IgD-negative memory B cell (primary cell): ENCODE results near the gene CD4. TPM values are rescaled to one million over a fixed set of nuclear protein-coding genes. Genes with fewer than 3 reads are reported as not detected.

Experiments
- H3K27ac Mint-ChIP-seq, 3 donors: one replicate each; pipeline ENCODE4 v1.8.0; 2020 to 2022; ENCODE audit warnings: mild to moderate bottlenecking in 3 of 3, mixed read lengths in 3 of 3, moderate library complexity in 1 of 3
- H3K27me3 Mint-ChIP-seq: one replicate; pipeline ENCODE4 v1.8.0; 2021; ENCODE audit warnings: mixed read lengths
- H3K36me3 Mint-ChIP-seq: one replicate; pipeline ENCODE4 v1.8.0; 2020; ENCODE audit warnings: mild to moderate bottlenecking, mixed read lengths
- H3K4me1 Mint-ChIP-seq, 3 donors: one replicate each; pipeline ENCODE4 v1.8.0; 2020 to 2022; ENCODE audit warnings: mixed read lengths in 3 of 3, mild to moderate bottlenecking in 1 of 3
- H3K4me3 Mint-ChIP-seq, 4 donors: one replicate each; pipeline ENCODE4 v1.8.0; 2020 to 2022; ENCODE audit warnings: mild to moderate bottlenecking in 4 of 4, mixed read lengths in 4 of 4, moderate library complexity in 3 of 4
- H3K9me3 Mint-ChIP-seq, 3 donors: one replicate each; pipeline ENCODE4 v1.8.0; 2020 to 2021; ENCODE audit warnings: mixed read lengths in 3 of 3, mild to moderate bottlenecking in 1 of 3
- polyA plus RNA-seq: library from polyadenylated mRNA; unstranded; fragments of 300-500 nt; fragmentation: Illumina TruSeq; gene quantifications from one replicate; pipeline ENCODE4 v1.2.3, GENCODE V29; 2021

The CD4 gene
- polyA plus RNA-seq, 1 donor from 2014 or later, result 6.6 TPM

DNA sequence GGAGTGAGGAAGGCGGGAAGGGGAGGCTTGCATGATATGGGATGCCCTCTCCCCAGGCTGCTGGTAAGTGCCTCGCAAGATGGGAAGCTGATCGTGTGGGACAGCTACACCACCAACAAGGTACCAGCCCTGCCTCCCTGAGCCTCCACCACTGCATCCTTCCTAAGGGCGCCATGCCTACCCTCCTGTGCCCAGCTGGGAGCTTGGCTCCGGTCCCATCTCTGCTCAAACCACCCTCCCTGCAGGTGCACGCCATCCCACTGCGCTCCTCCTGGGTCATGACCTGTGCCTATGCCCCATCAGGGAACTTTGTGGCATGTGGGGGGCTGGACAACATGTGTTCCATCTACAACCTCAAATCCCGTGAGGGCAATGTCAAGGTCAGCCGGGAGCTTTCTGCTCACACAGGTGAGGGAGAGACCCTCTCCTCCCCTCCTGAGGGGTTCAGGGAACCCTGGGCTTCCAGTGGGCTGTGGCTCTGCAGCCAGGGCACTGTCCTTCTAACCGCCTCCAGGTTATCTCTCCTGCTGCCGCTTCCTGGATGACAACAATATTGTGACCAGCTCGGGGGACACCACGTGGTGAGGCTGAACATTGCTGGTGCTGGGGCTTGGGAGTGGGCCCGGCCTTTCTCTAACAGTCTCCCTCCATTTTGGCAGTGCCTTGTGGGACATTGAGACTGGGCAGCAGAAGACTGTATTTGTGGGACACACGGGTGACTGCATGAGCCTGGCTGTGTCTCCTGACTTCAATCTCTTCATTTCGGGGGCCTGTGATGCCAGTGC, 54.0 kb downstream of the CD4 start:
- Mint-ChIP-seq H3K36me3 (no peaks in the 10 kb centered on the region), H3K27me3 (no peaks in the 10 kb centered on the region), H3K27ac (no peak overlapping the region), H3K4me3 (no peak overlapping the region), H3K9me3 (no peaks in the 10 kb centered on the region), H3K4me1 (peaks cover 10 to 12% (median 12%) of the 10 kb centered on the region in 3 donors)

DNA sequence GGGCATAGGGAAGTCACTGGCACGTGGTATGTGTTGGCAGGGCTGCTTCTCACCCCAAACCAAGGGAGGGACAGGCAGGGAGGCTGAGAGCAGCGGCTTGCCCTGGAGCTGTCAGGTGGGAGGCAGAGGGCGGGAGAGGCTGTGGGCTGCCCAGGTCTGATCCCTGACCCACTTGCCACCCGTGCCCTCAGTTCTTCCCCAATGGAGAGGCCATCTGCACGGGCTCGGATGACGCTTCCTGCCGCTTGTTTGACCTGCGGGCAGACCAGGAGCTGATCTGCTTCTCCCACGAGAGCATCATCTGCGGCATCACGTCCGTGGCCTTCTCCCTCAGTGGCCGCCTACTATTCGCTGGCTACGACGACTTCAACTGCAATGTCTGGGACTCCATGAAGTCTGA, 56.1 kb downstream of the CD4 start:
- H3K27me3 Mint-ChIP-seq, result no peaks in the 10 kb centered on the region
- H3K4me3 Mint-ChIP-seq, result no peak overlapping the region
- H3K9me3 Mint-ChIP-seq, result no peaks in the 10 kb centered on the region
- H3K36me3 Mint-ChIP-seq, result no peaks in the 10 kb centered on the region
- peaks cover 0 to 7% (median 4%) of the 10 kb centered on the region in 3 donors for H3K4me1 Mint-ChIP-seq
- H3K27ac Mint-ChIP-seq, result peak overlapping the region in 1 of 3 donors; percentile 62

DNA sequence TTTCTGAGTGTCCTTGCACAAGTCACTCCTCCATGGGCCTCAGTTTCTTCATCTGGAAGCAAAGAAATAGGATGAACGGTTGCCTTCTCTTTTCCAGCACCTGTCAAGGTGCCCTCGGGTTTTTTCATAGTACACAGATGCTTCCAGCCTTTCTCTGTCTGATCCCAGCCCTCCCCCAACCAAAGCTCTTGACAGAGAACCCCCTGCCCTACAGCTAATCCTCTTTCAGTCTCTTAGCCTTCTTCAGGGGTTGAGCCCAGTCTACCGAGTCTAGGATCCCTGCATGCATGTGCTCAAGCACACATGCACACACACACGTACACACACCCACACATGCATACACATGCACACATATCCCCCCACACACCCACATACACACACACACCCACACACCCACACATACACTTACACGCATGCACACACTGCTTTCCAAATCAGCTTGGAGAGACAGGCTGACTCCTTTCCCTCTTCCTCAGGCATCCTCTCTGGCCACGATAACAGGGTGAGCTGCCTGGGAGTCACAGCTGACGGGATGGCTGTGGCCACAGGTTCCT, 57.1 kb downstream of the CD4 start:
- H3K36me3 Mint-ChIP-seq, result no peaks in the 10 kb centered on the region
- no peaks in the 10 kb centered on the region for H3K27me3 Mint-ChIP-seq
- no peak overlapping the region for H3K4me3 Mint-ChIP-seq
- peaks cover 4 to 12% (median 8%) of the 10 kb centered on the region in 3 donors for H3K4me1 Mint-ChIP-seq
- H3K9me3 Mint-ChIP-seq, result no peaks in the 10 kb centered on the region
- no peak overlapping the region for H3K27ac Mint-ChIP-seq

DNA sequence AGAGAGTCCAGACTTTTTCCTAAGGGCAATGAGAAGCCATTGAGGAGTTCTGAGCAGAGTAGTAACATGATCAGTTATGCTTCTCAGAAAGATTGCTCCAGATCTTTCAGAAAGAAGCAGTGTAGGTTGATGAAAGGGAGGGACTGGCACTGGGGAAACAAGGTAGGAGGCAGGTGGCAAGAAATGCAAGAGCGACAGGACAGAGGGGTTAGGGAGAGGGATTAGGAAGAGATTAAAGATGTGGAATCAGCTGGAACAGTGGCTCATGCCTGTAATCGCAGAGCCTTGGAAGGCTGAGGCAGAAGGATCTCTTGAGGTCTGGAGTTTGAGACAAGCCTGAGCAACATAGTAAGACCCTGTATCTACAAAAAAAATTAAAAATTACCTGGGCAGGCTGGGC, 58.3 kb downstream of the CD4 start:
- Mint-ChIP-seq H3K27ac (no peak overlapping the region), H3K4me3 (peak overlapping the region in 1 of 4 donors; percentile 8), H3K36me3 (no peaks in the 10 kb centered on the region), H3K27me3 (no peaks in the 10 kb centered on the region), H3K9me3 (no peaks in the 10 kb centered on the region), H3K4me1 (peaks cover 4 to 12% (median 10%) of the 10 kb centered on the region in 3 donors)

DNA sequence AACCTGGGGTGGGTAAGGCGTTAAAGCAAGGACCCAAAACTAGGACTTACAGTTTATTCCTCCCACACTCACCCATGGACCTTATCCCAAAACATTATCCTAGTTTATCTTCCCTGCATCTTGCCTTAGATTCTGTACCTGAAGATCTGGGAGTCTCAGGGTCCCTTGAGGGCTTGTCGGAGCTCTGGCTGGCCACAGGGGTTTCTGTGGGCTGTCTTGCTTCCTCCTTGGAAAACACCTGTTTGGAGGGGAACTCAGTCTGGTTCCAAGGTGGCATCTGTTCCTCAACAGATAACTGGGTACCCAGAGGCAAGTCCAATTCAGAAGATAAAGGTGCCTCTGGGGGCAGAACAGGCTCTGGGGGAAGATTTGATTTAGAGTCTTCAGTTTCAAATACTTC, 60.1 kb downstream of the CD4 start:
- no peaks in the 10 kb centered on the region for H3K27me3 Mint-ChIP-seq
- peak overlapping the region in 1 of 4 donors; percentile 42 for H3K4me3 Mint-ChIP-seq
- H3K4me1 Mint-ChIP-seq, result peaks cover 9 to 21% (median 10%) of the 10 kb centered on the region in 3 donors
- H3K9me3 Mint-ChIP-seq, result no peaks in the 10 kb centered on the region
- H3K36me3 Mint-ChIP-seq, result no peaks in the 10 kb centered on the region
- H3K27ac Mint-ChIP-seq, result no peak overlapping the region

DNA sequence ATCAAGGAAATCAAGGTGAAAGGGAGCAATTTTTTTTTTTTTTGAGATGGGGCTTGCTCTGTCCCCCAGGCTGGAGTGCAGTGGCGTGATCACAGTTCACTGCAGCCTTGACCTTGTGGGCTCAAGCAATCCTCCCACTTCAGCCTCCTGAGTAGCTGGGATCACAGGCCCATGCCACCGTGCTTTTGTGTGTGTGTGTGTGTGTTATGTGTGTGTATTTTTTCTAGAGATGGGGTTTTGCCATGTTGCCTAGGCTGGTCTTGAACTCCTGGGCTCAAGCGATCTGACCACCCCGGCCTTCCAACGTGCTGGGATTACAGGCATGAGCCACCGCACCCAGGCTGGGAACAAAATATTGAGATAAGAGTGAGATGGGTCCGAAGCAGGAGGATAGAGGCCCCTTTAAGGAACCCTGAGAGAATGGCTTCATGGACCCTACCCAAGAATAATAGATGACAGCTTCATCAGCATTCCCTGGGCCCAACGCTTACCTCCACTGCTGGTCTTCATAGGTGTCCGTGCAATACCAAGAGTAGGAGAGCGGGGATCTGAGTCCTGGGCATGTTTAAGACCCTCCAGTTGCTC, 60.7 kb downstream of the CD4 start:
- Mint-ChIP-seq H3K27ac (no peak overlapping the region), H3K36me3 (no peaks in the 10 kb centered on the region), H3K27me3 (no peaks in the 10 kb centered on the region), H3K4me1 (peaks cover 9 to 21% (median 10%) of the 10 kb centered on the region in 3 donors), H3K9me3 (no peaks in the 10 kb centered on the region), H3K4me3 (peak overlapping the region in 3 of 4 donors; percentile 42 to 75 (median 73))

DNA sequence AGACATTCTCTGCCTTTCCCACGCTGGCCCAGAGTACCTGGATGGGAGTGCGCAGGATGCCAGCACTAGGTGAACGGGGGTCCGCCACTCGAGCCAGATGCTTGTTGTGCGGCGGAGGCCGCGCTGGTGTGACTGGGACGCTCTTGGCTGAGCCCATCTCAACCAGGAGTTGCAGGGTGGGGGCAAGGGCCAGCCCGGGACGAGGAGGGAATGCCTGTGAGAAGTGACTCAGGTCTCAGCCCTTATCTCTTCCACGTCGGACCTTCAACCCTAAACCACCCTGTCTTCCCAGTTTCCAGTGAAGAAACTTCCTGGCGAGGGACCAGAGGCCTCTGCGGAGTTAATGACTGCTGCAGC, 61.4 kb downstream of the CD4 start:
- H3K4me3 Mint-ChIP-seq, result peak overlapping the region in 3 of 4 donors; percentile 87 to 98 (median 95)
- H3K27ac Mint-ChIP-seq, result peak overlapping the region; percentile 80 to 100 (median 88)

DNA sequence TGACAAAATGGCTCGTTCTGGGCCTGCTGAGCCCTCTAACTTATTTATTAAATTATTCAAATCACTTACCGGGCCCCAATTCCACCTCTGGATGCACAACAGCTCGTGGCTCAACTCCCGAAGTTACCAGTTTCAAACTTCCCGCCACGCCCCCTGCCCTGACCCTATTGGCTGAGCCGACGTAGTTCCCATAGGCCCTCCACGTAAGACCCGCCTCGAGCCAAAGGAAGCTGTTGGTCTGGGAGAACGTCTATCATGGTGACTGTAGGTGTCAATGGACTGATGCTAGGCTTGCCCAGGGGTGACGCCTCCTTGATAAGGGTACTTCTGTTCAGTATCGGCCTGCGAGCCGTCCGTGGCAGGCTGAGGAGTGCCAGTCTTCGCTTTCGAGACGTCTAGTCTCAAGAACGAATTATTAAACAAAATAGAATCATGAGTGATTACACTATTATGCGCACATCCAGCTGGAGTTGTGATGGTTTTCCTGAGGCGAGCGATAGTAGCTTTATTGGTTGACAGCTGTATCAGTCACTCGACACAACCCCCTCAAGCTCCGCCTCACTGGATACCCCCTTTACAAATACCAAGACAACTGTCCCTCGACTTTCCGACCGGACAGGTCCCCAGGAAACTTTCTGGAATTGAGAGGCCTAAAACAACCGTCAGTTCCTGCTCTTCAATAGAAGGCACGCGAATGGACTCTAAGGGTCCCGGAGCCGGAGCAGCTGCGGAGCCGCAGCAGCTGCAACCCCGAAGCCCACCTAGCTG, 62.0 kb downstream of the CD4 start, which contains the start of gene CDCA3:
CDCA3 (minus strand) TSS at position 134 of the 768 bp plus-strand sequence. CDS start 334 bp downstream, outside the sequence.
- Mint-ChIP-seq H3K27ac (peak within 1 kb of the TSS; percentile 80 to 100 (median 88)), H3K4me1 (peaks cover 9 to 21% (median 9%) of the 10 kb centered on the region in 3 donors), H3K27me3 (no peaks in the 10 kb centered on the region), H3K36me3 (peaks cover 2% of the 10 kb centered on the region), H3K4me3 (peak within 1 kb of the TSS; percentile 87 to 98 (median 96)), H3K9me3 (no peaks in the 10 kb centered on the region)

More for the DNA sequence above, 61.4 kb downstream of the CD4 start:
- Mint-ChIP-seq H3K36me3 (peaks cover under 1% of the 10 kb centered on the region), H3K9me3 (no peaks in the 10 kb centered on the region), H3K4me1 (peaks cover 9 to 21% (median 10%) of the 10 kb centered on the region in 3 donors), H3K27me3 (no peaks in the 10 kb centered on the region)

DNA sequence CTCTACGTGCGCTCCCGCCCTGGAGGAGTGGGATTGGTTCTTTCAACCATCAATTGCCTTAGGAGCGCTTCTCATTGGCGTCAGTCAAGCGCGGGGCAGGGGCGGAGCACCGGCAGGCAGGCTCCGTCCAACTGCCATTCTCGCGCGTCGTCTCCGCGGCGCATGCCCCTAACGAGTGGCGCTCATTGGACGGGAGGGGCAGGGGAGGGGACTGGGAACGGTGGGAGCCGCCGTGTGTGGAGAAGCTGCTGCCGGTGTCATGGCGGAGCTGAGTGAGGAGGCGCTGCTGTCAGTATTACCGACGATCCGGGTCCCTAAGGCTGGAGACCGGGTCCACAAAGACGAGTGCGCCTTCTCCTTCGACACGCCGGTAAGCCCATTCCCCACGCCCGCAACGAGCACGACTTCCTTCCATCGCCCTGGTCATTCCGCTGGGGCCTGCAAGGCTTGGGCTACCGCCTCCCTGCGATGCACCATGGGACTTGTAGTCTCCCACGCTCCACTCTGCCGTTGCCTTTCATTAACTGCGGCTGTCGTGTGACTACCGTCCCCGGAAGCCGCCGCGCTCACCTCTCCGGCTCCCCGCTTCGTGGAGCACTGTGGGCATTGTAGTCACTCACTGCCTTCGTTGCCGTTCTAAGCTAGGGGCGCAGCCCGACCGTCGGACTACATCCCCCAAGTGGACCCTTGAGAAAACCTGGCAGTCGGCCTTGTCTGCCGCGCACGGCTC, 62.8 kb downstream of the CD4 start, which contains the start of gene USP5:
USP5 (plus strand) TSS at position 230 of the 730 bp plus-strand sequence; CDS start at position 260, 30 bp downstream.
- Mint-ChIP-seq H3K9me3 (no peaks in the 10 kb centered on the region), H3K27me3 (no peaks in the 10 kb centered on the region), H3K27ac (peak within 1 kb of the TSS; percentile 80 to 100 (median 88)), H3K4me1 (peaks cover 8 to 21% (median 9%) of the 10 kb centered on the region in 3 donors), H3K36me3 (peaks cover 2% of the 10 kb centered on the region), H3K4me3 (peak within 1 kb of the TSS; percentile 87 to 98 (median 96))

DNA sequence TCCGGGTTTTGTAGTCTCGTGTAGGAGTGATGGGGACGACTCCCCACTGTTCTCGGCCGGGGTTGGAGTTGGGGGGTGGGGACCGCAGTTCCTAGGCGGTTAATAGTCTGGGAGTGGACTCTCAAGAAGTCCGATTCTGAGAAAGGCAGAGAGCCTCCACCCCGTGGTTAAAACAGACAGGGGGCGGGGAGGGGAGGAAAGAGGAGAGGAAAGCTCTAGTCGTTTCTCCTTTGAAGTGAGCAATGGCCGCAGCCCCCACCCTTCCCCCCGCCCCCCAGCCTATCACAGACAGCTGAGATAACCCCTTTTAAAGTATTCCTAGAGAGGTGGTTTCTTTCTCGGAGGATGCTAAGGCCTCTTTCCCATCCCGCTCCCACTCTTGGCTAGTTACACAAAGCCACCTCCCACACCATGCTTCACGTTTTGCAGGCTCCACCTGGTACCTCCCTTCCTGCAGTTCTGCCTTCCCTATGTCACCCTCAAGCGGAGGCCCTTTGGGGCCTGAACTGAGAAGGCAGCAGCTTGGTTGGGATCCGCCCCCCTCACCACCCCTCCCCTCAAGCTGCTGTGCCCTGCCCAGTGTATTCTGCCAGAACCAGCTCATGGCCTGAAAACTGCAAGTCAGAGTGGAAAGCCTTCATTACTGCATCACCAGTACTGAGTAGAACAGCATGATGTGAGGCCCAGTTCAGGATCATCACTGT, 63.5 kb downstream of the CD4 start:
- Mint-ChIP-seq H3K27ac (peak overlapping the region; percentile 80 to 100 (median 88)), H3K4me1 (peaks cover 10 to 21% (median 13%) of the 10 kb centered on the region in 3 donors), H3K27me3 (no peaks in the 10 kb centered on the region), H3K36me3 (peaks cover 9% of the 10 kb centered on the region), H3K4me3 (peak overlapping the region; percentile 87 to 98 (median 96)), H3K9me3 (no peaks in the 10 kb centered on the region)

DNA sequence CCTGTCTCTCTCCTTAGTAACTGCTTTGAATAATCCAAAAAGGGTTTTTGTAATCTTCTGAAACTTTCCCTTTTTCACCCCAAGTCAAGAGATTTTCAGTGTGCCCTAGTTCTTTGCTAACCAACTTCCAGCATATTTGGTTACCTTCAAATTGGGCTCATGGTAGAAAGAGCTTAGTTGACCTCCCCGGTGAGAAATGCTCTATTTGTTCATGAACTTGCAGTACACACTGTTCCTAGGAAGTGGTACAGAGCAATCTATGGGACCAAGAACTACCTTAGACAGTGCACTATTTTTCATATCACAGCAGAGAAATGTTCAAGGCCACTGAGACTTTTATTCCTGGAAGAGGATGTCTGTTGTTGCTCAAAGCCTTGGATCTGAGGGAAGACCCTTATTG, 64.3 kb downstream of the CD4 start:
- H3K4me1 Mint-ChIP-seq, result peaks cover 10 to 21% (median 14%) of the 10 kb centered on the region in 3 donors
- peak overlapping the region in 3 of 4 donors; percentile 34 to 95 (median 87) for H3K4me3 Mint-ChIP-seq
- no peaks in the 10 kb centered on the region for H3K9me3 Mint-ChIP-seq
- H3K27me3 Mint-ChIP-seq, result no peaks in the 10 kb centered on the region
- H3K27ac Mint-ChIP-seq, result peak overlapping the region in 2 of 3 donors; percentile 13 to 34
- peaks cover 10% of the 10 kb centered on the region for H3K36me3 Mint-ChIP-seq

DNA sequence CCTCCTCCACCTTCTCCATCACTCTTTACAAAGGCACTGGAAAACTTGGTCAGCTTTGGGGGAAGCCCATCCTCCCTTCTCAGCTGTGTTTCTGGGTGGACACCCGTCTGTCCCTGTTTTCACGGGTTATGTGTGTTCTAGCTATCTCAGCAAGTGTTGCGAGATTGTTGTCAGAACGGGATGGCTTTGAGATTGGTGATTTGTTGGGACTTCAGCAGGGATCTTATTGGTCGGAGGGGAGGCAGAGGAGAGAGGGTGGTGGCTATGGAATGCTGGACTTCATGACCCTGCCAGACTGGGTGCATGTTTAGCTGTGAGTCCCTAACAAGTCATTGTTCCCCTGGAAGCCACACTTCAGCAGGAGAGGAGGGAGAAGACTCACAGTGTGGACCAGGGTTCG, 64.7 kb downstream of the CD4 start:
- peaks cover 10 to 21% (median 14%) of the 10 kb centered on the region in 3 donors for H3K4me1 Mint-ChIP-seq
- H3K27ac Mint-ChIP-seq, result peak overlapping the region in 1 of 3 donors; percentile 34
- H3K9me3 Mint-ChIP-seq, result no peaks in the 10 kb centered on the region
- H3K27me3 Mint-ChIP-seq, result no peaks in the 10 kb centered on the region
- H3K36me3 Mint-ChIP-seq, result peaks cover 10% of the 10 kb centered on the region
- H3K4me3 Mint-ChIP-seq, result peak overlapping the region in 1 of 4 donors; percentile 87

DNA sequence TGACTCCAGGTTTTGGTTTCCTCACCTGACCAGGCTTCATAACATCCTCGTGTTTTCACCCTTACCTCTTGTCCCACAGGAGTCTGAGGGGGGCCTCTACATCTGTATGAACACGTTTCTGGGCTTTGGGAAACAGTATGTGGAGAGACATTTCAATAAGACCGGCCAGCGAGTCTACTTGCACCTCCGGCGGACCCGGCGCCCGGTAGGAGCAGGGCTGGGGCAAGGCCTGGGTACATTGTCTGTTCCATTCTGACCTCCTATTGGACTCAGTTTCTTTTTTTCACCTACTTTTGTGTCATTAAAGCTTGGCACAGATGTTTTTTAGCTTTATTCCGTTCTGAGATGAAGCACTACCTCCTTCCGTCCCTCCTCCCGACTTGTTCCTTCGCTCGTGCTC, 66.0 kb downstream of the CD4 start:
- H3K36me3 Mint-ChIP-seq, result peaks cover 13% of the 10 kb centered on the region
- no peaks in the 10 kb centered on the region for H3K27me3 Mint-ChIP-seq
- no peak overlapping the region for H3K27ac Mint-ChIP-seq

More for the DNA sequence above, 66.0 kb downstream of the CD4 start:
- H3K4me3 Mint-ChIP-seq, result no peak overlapping the region
- peaks cover 8 to 14% (median 14%) of the 10 kb centered on the region in 3 donors for H3K4me1 Mint-ChIP-seq
- H3K9me3 Mint-ChIP-seq, result no peaks in the 10 kb centered on the region
